ENCODE results near the gene ITGA2B.

- TF ChIP-seq POLR2A (IDR thresholded peaks at IDR 0.05) (no peak), CTCF (IDR thresholded peaks at IDR 0.05) (no peak)
These were observed 29.8 kb downstream of the ITGA2B start for GRCh38 chr17:44359458-44360143.
